K562 (cell line): ENCODE results near the gene ATG13. TPM values are rescaled to one million over a fixed set of nuclear protein-coding genes. Genes with fewer than 3 reads are reported as not detected.

Source experiments
- ATAC-seq: fragments of 200-7000 bp; cut with Tn5 transposase; 3 replicates; pipeline ENCODE4 v1.9.1; 2020; ENCODE audit warnings: moderate library complexity
- BruUV-seq: library from RNA; stranded (reverse); fragments of 400-500 nt; replicated peaks from 2 replicates; lab custom pipeline; 2021; lab: Mats Ljungman, UMichigan
- CTCF ChIA-PET: fragments of 300-600 bp; formaldehyde crosslinking; extraction: SDS; loops from one replicate; lab custom pipeline; 2021; ENCODE audit warnings: low intra/inter-chr PET ratio; lab: Yijun Ruan, JAX
- POLR2A ChIA-PET: fragments of 300-600, 350-650 bp; sonication (Branson Sonifier 250); formaldehyde crosslinking; extraction: SDS; loops from one replicate; lab custom pipeline; 2021; ENCODE audit warnings: antibody characterized with exemption, inconsistent platforms; lab: Yijun Ruan, JAX
- DNase-seq, 4 experiments: peaks; one replicate each; pipeline versions ENCODE4 v3.0.0 to v3.0.0-alpha.2; 2011 to 2018; ENCODE audit warnings: low spot score in 3 of 4, mixed read lengths in 3 of 4; ENCODE audit errors: extremely low read depth in 1 of 4
- FAIRE-seq: peaks from 2 replicates; lab custom pipeline; 2011; peaks lifted over from hg19 to GRCh38; lab: Jason Lieb, UNC
- H2AFZ ChIP-seq: 2 replicates; pipeline ENCODE4 v1.6.0; 2011; ENCODE audit warnings: low read depth, low read length, control low read depth, inconsistent platforms
- H3K27ac ChIP-seq: fragments of 200-600 bp; 3 replicates; pipeline ENCODE4 v1.8.0; 2011; ENCODE audit warnings: low read depth, mild to moderate bottlenecking, control low read depth, inconsistent platforms, low read length, moderate library complexity, mixed read lengths; ENCODE audit errors: extremely low read depth
- H3K27me3 ChIP-seq, 2 experiments: fragments of 300-600 bp in 1 of 2; 2 replicates in 1 of 2; 3 replicates in 1 of 2; pipeline versions ENCODE4 v1.6.0 to v1.8.0; 2011; ENCODE audit warnings: inconsistent platforms in 2 of 2, low read length in 2 of 2, mild to moderate bottlenecking in 1 of 2, mixed read lengths in 1 of 2, moderate library complexity in 1 of 2; ENCODE audit not compliant: control insufficient read depth in 2 of 2, insufficient read depth in 2 of 2
- H3K36me3 ChIP-seq: fragments of 300-600 bp; 3 replicates; pipeline ENCODE4 v1.8.0; 2011; ENCODE audit warnings: mild to moderate bottlenecking, low read length, inconsistent platforms; ENCODE audit not compliant: control insufficient read depth, insufficient read depth
- H3K4me1 ChIP-seq, 2 experiments: fragments of 200-600 bp in 1 of 2; replicated peaks in 1 of 2; 2 replicates in 1 of 2; 3 replicates in 1 of 2; pipeline versions ENCODE4 v1.5.1 to v1.8.0; 2011; ENCODE audit warnings: inconsistent platforms in 2 of 2, low read length in 2 of 2, mild to moderate bottlenecking in 1 of 2, mixed read lengths in 1 of 2, moderate library complexity in 1 of 2; ENCODE audit not compliant: control insufficient read depth in 2 of 2, insufficient read depth in 2 of 2
- H3K4me2 ChIP-seq: 2 replicates; pipeline ENCODE4 v1.6.1; 2011; ENCODE audit warnings: low read length, control low read depth, inconsistent platforms, mixed read lengths; ENCODE audit not compliant: insufficient read depth
- H3K4me3 ChIP-seq: fragments of 200-600 bp; sonication (generic), shearing (Covaris generic); 2 replicates; pipeline ENCODE4 v1.5.1; 2016; ENCODE audit warnings: control low read depth, inconsistent platforms
- H3K79me2 ChIP-seq: fragments of 200-600 bp; 3 replicates; pipeline ENCODE4 v1.8.0; 2011; ENCODE audit warnings: low read length, inconsistent platforms; ENCODE audit not compliant: control insufficient read depth, insufficient read depth
- H3K9ac ChIP-seq, 2 experiments: 2 replicates each; pipeline versions ENCODE4 v1.6.0 to v1.6.1; 2011; ENCODE audit warnings: low read depth in 2 of 2, low read length in 2 of 2, control low read depth in 1 of 2, inconsistent platforms in 1 of 2, mild to moderate bottlenecking in 1 of 2, mixed read lengths in 1 of 2; ENCODE audit not compliant: insufficient read depth in 1 of 2
- H3K9me1 ChIP-seq: one replicate; pipeline ENCODE4 v1.6.0; 2011; ENCODE audit warnings: inconsistent platforms, mild to moderate bottlenecking, low read length, moderate library complexity; ENCODE audit not compliant: control insufficient read depth, insufficient read depth
- H3K9me3 ChIP-seq: replicated peaks from 2 replicates; pipeline ENCODE4 v1.5.1; 2011; ENCODE audit warnings: low read depth, low read length, inconsistent platforms; ENCODE audit not compliant: control insufficient read depth, insufficient read depth
- H4K20me1 ChIP-seq: replicated peaks from 2 replicates; pipeline ENCODE4 v1.6.1; 2011; ENCODE audit warnings: low read length, inconsistent platforms, mixed read lengths; ENCODE audit not compliant: control insufficient read depth, insufficient read depth
- HIVEP1 ChIP-seq: fragments of 250-450 bp; sonication (Bioruptor Pico); IDR thresholded peaks from 2 replicates; pipeline ENCODE4 v1.4.0; 2020; ENCODE audit warnings: mild to moderate bottlenecking
- MCM7 ChIP-seq, 2 experiments: fragments of 450-650 bp; IDR thresholded peaks; 2 replicates each; pipeline ENCODE4 v1.6.1; 2016 to 2018
- PML ChIP-seq: IDR thresholded peaks from 2 replicates; pipeline ENCODE4 v1.6.1; 2012; ENCODE audit warnings: low read length, inconsistent platforms
- SREBF2 ChIP-seq: sonication (generic); formaldehyde crosslinking; IDR thresholded peaks from 2 replicates; pipeline ENCODE4 v1.4.0; 2020; ENCODE audit warnings: mild to moderate bottlenecking, missing genetic modification reagents
- ZBTB17 ChIP-seq: fragments of 450-650 bp; formaldehyde crosslinking; IDR thresholded peaks from 2 replicates; pipeline ENCODE4 v1.4.0; 2020; ENCODE audit warnings: mild to moderate bottlenecking
- ZEB2 ChIP-seq: fragments of 450-650 bp; IDR thresholded peaks from 2 replicates; pipeline ENCODE4 v1.6.1; 2016
- ZNF232 ChIP-seq: sonication (generic); formaldehyde crosslinking; IDR thresholded peaks from 2 replicates; pipeline ENCODE4 v1.8.0; 2022; ENCODE audit warnings: mild to moderate bottlenecking, missing genetic modification reagents
- WGBS: fragments of 100-300 bp; shearing (Covaris generic); methylation state at CpG from one replicate; pipeline ENCODE4 v1.1.6; 2016; ENCODE audit warnings: low coverage, mixed read lengths; ENCODE audit not compliant: insufficient coverage; ENCODE audit errors: missing lambda C conversion rate; 5-methylcytosine and 5-hydroxymethylcytosine counted together
- in situ Hi-C: fragments of 300-500 bp; cut with MboI; formaldehyde crosslinking; loops from 4 replicates; pipeline ENCODE4 v1.15.0; 2018; ENCODE audit warnings: inconsistent platforms, mixed read lengths
- intact Hi-C: fragments of 100-400 bp; cut with micrococcal nuclease; formaldehyde crosslinking; loops from 2 replicates; pipeline ENCODE4 v1.14.2; 2022
- polyA plus RNA-seq, 8 experiments: library from polyadenylated mRNA; depleted of rRNA in 4 of 8; stranded (reverse) in 5 of 8; unstranded in 3 of 8; fragments of >200 nt; fragmentation: Nextera tagmentation in 2 of 8; fragmentation: Illumina TruSeq in 1 of 8; extraction: Ambion mirVana in 2 of 8; extraction: Trizol in 1 of 8; gene quantifications; 2 replicates each; pipeline versions ENCODE4 v1.2.1 to v1.2.3, GENCODE V29; 2011 to 2014; ENCODE audit warnings: inconsistent platforms in 1 of 8, missing spikeins in 1 of 8
- total RNA-seq, 7 experiments: library from RNA; depleted of rRNA in 6 of 7; stranded (reverse); fragments of >200 nt in 6 of 7; fragmentation: Illumina TruSeq in 2 of 7; extraction: Trizol in 2 of 7; gene quantifications; 2 replicates each; pipeline versions ENCODE4 v1.2.1 to v1.2.3, GENCODE V29; 2011 to 2021; ENCODE audit warnings: low replicate concordance in 1 of 7
- TF ChIP-seq, protein P1 (sequence below): sonication (generic); formaldehyde crosslinking; IDR thresholded peaks from 2 replicates; pipeline ENCODE4 v1.9.0; 2022; ENCODE audit warnings: mild to moderate bottlenecking, missing genetic modification reagents
- TF ChIP-seq, protein P2 (sequence below): sonication (generic); formaldehyde crosslinking; IDR thresholded peaks from 2 replicates; pipeline ENCODE4 v1.8.0; 2022; ENCODE audit warnings: mild to moderate bottlenecking, missing genetic modification reagents
- TF ChIP-seq, protein P3 (sequence below): IDR thresholded peaks from 2 replicates; pipeline ENCODE4 v1.6.1; 2011; ENCODE audit not compliant: insufficient read length; ENCODE audit errors: extremely low read depth
- TF ChIP-seq, protein P4 (sequence below), 2 experiments: fragments of 200-800 bp in 1 of 2; sonication (Bioruptor generic) in 1 of 2; sonication (generic) in 1 of 2; formaldehyde crosslinking in 1 of 2; IDR thresholded peaks in 1 of 2; conservative IDR thresholded peaks in 1 of 2; 2 replicates each; pipeline versions ENCODE4 v1.5.0 to v1.6.1; 2016 to 2020; ENCODE audit warnings: missing compliant biosample characterization in 1 of 2, missing genetic modification characterization in 1 of 2, missing genetic modification reagents in 1 of 2
- TF ChIP-seq, protein P5 (sequence below), 2 experiments: fragments of 150-350 bp in 1 of 2; IDR thresholded peaks; 2 replicates each; pipeline ENCODE4 v1.6.1; 2012 to 2016; ENCODE audit warnings: low read depth in 2 of 2, low read length in 2 of 2, mild to moderate bottlenecking in 1 of 2, moderate library complexity in 1 of 2

The ATG13 gene
- total and polyA plus RNA-seq, 9 of the 15 experiments (the other 6 are each of a cell fraction or from before 2014, with no cell fraction given): 13.1 to 61.5 (median 36.5) TPM

DNA sequence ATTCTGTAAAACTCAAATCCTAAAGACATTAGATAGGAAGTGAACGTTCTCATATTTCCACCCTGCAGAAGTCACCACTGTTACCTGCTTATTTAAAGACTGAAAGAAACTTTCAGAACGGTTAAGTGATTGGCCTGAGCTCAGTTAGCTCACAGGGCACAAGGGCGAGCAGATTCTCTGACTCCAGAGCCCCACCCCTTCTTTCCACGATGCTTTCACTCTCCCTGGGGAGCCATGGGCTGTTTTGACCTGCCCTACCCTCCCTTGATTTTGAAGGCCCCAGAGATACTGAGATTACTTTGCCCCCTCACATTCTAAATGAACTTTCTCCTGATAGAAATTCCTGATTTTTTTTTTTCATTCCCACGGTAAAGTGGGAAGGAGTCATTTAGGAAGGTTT, 49.2 kb downstream of the ATG13 start:
- no peak for DNase-seq
- Histone ChIP-seq H3K4me1 (peaks cover 6 to 17% of the 10 kb centered on the region in 2 experiments; a peak in 3 of 5 replicates), H3K4me2 (no peak overlapping the region), H3K27ac (no peak overlapping the region), H3K9me1 (peaks cover 4% of the 10 kb centered on the region), H3K9me3 (no peaks in the 10 kb centered on the region), H3K79me2 (no peaks in the 10 kb centered on the region), H3K36me3 (peaks cover 73% of the 10 kb centered on the region), H3K4me3 (no peak overlapping the region), H3K27me3 (no peaks in the 10 kb centered on the region), H2AFZ (no peak overlapping the region), H3K9ac (no peak overlapping the region), H4K20me1 (no peaks in the 10 kb centered on the region)
- ChIA-PET POLR2A (interaction anchor here (1.4 to 2.0 kb wide), 2 partner anchors 8 to 10 kb away, joined by 3 to 5 read pairs; no protein-coding TSS in a partner anchor), CTCF (no interaction called here)
- TF ChIP-seq, protein P1, sequence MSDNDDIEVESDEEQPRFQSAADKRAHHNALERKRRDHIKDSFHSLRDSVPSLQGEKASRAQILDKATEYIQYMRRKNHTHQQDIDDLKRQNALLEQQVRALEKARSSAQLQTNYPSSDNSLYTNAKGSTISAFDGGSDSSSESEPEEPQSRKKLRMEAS (CRISPR knock-in tag): no peak
- TF ChIP-seq, protein P2, sequence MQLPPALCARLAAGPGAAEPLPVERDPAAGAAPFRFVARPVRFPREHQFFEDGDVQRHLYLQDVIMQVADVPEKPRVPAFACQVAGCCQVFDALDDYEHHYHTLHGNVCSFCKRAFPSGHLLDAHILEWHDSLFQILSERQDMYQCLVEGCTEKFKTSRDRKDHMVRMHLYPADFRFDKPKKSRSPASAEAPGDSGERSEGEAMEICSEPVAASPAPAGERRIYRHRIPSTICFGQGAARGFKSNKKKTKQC: no peak
- TF ChIP-seq, protein P3, sequence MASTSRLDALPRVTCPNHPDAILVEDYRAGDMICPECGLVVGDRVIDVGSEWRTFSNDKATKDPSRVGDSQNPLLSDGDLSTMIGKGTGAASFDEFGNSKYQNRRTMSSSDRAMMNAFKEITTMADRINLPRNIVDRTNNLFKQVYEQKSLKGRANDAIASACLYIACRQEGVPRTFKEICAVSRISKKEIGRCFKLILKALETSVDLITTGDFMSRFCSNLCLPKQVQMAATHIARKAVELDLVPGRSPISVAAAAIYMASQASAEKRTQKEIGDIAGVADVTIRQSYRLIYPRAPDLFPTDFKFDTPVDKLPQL: no peak
- no peak for TF ChIP-seq HIVEP1 (CRISPR knock-in tag)
- TF ChIP-seq, protein P4, sequence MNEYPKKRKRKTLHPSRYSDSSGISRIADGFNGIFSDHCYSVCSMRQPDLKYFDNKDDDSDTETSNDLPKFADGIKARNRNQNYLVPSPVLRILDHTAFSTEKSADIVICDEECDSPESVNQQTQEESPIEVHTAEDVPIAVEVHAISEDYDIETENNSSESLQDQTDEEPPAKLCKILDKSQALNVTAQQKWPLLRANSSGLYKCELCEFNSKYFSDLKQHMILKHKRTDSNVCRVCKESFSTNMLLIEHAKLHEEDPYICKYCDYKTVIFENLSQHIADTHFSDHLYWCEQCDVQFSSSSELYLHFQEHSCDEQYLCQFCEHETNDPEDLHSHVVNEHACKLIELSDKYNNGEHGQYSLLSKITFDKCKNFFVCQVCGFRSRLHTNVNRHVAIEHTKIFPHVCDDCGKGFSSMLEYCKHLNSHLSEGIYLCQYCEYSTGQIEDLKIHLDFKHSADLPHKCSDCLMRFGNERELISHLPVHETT (CRISPR knock-in tag; conservative IDR thresholded peaks at IDR 0.05 in 1 of 2, IDR thresholded peaks at IDR 0.05 in 1 of 2): no peak
- no peak for TF ChIP-seq ZNF232 (CRISPR knock-in tag)
- TF ChIP-seq, protein P5, sequence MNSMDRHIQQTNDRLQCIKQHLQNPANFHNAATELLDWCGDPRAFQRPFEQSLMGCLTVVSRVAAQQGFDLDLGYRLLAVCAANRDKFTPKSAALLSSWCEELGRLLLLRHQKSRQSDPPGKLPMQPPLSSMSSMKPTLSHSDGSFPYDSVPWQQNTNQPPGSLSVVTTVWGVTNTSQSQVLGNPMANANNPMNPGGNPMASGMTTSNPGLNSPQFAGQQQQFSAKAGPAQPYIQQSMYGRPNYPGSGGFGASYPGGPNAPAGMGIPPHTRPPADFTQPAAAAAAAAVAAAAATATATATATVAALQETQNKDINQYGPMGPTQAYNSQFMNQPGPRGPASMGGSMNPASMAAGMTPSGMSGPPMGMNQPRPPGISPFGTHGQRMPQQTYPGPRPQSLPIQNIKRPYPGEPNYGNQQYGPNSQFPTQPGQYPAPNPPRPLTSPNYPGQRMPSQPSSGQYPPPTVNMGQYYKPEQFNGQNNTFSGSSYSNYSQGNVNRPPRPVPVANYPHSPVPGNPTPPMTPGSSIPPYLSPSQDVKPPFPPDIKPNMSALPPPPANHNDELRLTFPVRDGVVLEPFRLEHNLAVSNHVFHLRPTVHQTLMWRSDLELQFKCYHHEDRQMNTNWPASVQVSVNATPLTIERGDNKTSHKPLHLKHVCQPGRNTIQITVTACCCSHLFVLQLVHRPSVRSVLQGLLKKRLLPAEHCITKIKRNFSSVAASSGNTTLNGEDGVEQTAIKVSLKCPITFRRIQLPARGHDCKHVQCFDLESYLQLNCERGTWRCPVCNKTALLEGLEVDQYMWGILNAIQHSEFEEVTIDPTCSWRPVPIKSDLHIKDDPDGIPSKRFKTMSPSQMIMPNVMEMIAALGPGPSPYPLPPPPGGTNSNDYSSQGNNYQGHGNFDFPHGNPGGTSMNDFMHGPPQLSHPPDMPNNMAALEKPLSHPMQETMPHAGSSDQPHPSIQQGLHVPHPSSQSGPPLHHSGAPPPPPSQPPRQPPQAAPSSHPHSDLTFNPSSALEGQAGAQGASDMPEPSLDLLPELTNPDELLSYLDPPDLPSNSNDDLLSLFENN (IDR thresholded peaks at IDR 0.05; ENCODE audit: low read depth in 2 of 2, low read length in 2 of 2): no peak
- TF ChIP-seq ZBTB17 (CRISPR knock-in tag): no peak
- no peak for TF ChIP-seq PML
- no peak for TF ChIP-seq SREBF2 (CRISPR knock-in tag)
- no peak for TF ChIP-seq MCM7 (IDR thresholded peaks at IDR 0.05)
- no peak for TF ChIP-seq ZEB2
- intact Hi-C loops: no loop called here
- BruUV-seq: no TSS peak
- 71% methylated on average over 5 of the region's 5 CpGs for WGBS
- in situ Hi-C loops: no loop called here
- no peak for FAIRE-seq
- ATAC-seq: no peak
